DOHH2 (cell line): ENCODE results near the gene ERP27.

Experiments used
- H3F3A ChIP-seq: fragments of 200-600 bp; sonication (generic), shearing (Covaris generic); 2 replicates; pipeline ENCODE4 v1.6.0; 2016; ENCODE audit warnings: antibody characterized with exemption, mild to moderate bottlenecking; ENCODE audit not compliant: control insufficient read depth, insufficient read depth
- H3K27ac ChIP-seq: fragments of 200-600 bp; sonication (generic); 2 replicates; pipeline ENCODE4 v1.5.1; 2014; ENCODE audit warnings: low read depth, mild to moderate bottlenecking, low read length, moderate library complexity
- H3K27me3 ChIP-seq: fragments of 200-600 bp; sonication (generic); 2 replicates; pipeline ENCODE4 v1.6.1; 2014; ENCODE audit warnings: mild to moderate bottlenecking, low read length, mixed read lengths; ENCODE audit not compliant: control insufficient read depth
- H3K36me3 ChIP-seq: fragments of 200-600 bp; sonication (generic); 2 replicates; pipeline ENCODE4 v1.6.1; 2014; ENCODE audit warnings: mild to moderate bottlenecking, low read length, moderate library complexity, mixed read lengths; ENCODE audit not compliant: control insufficient read depth
- H3K4me1 ChIP-seq: fragments of 200-600 bp; sonication (generic); 2 replicates; pipeline ENCODE4 v1.6.1; 2014; ENCODE audit warnings: mild to moderate bottlenecking, low read length, mixed read lengths; ENCODE audit not compliant: control insufficient read depth
- H3K4me2 ChIP-seq: fragments of 200-600 bp; sonication (generic); 2 replicates; pipeline ENCODE4 v1.6.0; 2014; ENCODE audit warnings: mild to moderate bottlenecking, low read length, moderate library complexity
- H3K4me3 ChIP-seq: fragments of 200-600 bp; sonication (generic); 2 replicates; pipeline ENCODE4 v1.5.1; 2014; ENCODE audit warnings: mild to moderate bottlenecking, low read length, mixed read lengths
- H3K79me2 ChIP-seq: fragments of 200-600 bp; sonication (generic); 2 replicates; pipeline ENCODE4 v1.6.1; 2014; ENCODE audit warnings: mild to moderate bottlenecking, low read length, mixed read lengths; ENCODE audit not compliant: control insufficient read depth
- H3K9me2 ChIP-seq: fragments of 200-600 bp; sonication (generic); replicated peaks from 2 replicates; pipeline ENCODE4 v1.6.1; 2014; ENCODE audit warnings: mild to moderate bottlenecking, low read length, mixed read lengths; ENCODE audit not compliant: control insufficient read depth
- H3K9me3 ChIP-seq: fragments of 200-600 bp; sonication (generic); 2 replicates; pipeline ENCODE4 v1.6.1; 2014; ENCODE audit warnings: antibody characterized with exemption, low read length, mixed read lengths; ENCODE audit not compliant: control insufficient read depth, insufficient read depth
- H4K20me1 ChIP-seq: fragments of 200-600 bp; sonication (generic); 2 replicates; pipeline ENCODE4 v1.6.0; 2014; ENCODE audit warnings: low read depth, mild to moderate bottlenecking, antibody characterized with exemption, low read length, moderate library complexity; ENCODE audit not compliant: control insufficient read depth, insufficient read depth
- EZH2phosphoT487 ChIP-seq: fragments of 200-600 bp; sonication (generic); IDR thresholded peaks from 2 replicates; pipeline ENCODE4 v1.6.1; 2017; ENCODE audit warnings: borderline replicate concordance, mild to moderate bottlenecking, antibody characterized with exemption, low read length, moderate library complexity, mixed read lengths
- TF ChIP-seq, protein P1 (sequence below): fragments of 200-600 bp; sonication (generic); IDR thresholded peaks from one replicate; pipeline ENCODE4 v1.5.1; 2014; ENCODE audit warnings: antibody characterized with exemption, mild to moderate bottlenecking, low read depth, low read length; ENCODE audit not compliant: poor library complexity, severe bottlenecking

ERP27 gene

DNA sequence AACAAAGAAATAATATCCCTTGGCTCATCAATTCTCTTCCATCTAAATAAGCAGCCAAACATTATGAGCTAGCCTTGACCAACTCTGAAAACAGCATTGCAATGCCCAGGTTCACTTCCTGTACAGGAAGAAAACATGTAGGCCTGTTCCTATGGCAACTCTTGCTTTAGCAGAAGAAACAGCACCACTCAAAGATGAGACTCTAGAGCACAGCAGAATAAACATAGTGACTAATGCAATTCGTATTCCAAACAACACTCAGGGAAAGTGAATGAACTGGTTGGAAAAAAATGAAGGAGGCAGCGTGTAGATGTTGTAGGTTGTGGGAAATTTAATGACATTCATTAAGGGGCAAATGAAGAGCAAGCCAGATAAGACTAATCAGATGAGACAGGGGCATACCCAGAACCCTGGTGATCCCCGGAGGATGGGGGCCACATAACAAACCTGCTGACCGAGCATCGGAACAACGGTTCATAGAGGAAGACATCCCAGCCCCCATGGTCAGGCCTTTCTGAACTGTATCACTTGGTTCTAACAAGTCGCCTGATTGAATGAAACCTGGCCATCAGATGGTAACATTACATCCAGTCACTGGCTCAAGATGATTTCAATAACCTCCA, 14.1 kb upstream of the ERP27 start:
- peak overlapping the region; percentile 94 for H3K27ac ChIP-seq
- H4K20me1 ChIP-seq: peaks cover 4% of the 10 kb centered on the region; the same call in 1 of the 2 replicates
- H3K9me2 ChIP-seq: no peaks in the 10 kb centered on the region
- TF ChIP-seq, protein P1, sequence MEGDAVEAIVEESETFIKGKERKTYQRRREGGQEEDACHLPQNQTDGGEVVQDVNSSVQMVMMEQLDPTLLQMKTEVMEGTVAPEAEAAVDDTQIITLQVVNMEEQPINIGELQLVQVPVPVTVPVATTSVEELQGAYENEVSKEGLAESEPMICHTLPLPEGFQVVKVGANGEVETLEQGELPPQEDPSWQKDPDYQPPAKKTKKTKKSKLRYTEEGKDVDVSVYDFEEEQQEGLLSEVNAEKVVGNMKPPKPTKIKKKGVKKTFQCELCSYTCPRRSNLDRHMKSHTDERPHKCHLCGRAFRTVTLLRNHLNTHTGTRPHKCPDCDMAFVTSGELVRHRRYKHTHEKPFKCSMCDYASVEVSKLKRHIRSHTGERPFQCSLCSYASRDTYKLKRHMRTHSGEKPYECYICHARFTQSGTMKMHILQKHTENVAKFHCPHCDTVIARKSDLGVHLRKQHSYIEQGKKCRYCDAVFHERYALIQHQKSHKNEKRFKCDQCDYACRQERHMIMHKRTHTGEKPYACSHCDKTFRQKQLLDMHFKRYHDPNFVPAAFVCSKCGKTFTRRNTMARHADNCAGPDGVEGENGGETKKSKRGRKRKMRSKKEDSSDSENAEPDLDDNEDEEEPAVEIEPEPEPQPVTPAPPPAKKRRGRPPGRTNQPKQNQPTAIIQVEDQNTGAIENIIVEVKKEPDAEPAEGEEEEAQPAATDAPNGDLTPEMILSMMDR: no peak
- TF ChIP-seq EZH2phosphoT487: no peak
- H3K4me3 ChIP-seq: peak overlapping the region; percentile 60
- H3K4me2 ChIP-seq: peak overlapping the region; percentile 98
- H3K9me3 ChIP-seq: no peaks in the 10 kb centered on the region
- peaks cover 77% of the 10 kb centered on the region for H3F3A ChIP-seq
- H3K4me1 ChIP-seq: peaks cover 100% of the 10 kb centered on the region
- peaks cover 95% of the 10 kb centered on the region for H3K36me3 ChIP-seq
- H3K27me3 ChIP-seq: no peaks in the 10 kb centered on the region
- H3K79me2 ChIP-seq: peaks cover 95% of the 10 kb centered on the region

DNA sequence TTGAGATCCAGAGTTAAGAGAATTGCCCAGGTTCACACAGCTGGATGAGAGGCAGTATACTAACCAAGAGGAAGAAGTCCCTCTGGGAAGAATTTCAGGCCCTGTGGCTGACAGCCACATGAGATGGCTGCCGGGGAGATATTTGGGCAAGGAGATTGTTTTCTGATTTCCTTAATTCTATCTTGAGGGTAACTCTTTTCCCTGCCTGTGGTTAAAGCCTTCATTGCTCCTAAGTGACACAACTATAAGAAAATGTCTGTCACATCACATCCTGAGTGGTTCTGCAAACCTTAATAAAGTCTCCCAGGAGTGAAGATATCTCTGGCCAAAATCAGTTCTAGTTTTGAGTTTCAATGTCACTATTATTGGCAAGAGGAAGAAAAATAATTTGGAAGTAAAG, 13.5 kb upstream of the ERP27 start:
- H3K4me3 ChIP-seq: peak overlapping the region; percentile 60
- H3F3A ChIP-seq: peaks cover 73% of the 10 kb centered on the region
- H3K9me2 ChIP-seq: no peaks in the 10 kb centered on the region
- H3K27me3 ChIP-seq: no peaks in the 10 kb centered on the region
- H3K9me3 ChIP-seq: no peaks in the 10 kb centered on the region
- H4K20me1 ChIP-seq: peaks cover 3% of the 10 kb centered on the region; the same call in 1 of the 2 replicates
- H3K4me1 ChIP-seq: peaks cover 97% of the 10 kb centered on the region
- TF ChIP-seq, protein P1: no peak
- TF ChIP-seq EZH2phosphoT487: no peak
- peak overlapping the region; percentile 98 for H3K4me2 ChIP-seq
- peaks cover 95% of the 10 kb centered on the region for H3K79me2 ChIP-seq
- H3K36me3 ChIP-seq: peaks cover 95% of the 10 kb centered on the region
- peak overlapping the region; percentile 94 for H3K27ac ChIP-seq

DNA sequence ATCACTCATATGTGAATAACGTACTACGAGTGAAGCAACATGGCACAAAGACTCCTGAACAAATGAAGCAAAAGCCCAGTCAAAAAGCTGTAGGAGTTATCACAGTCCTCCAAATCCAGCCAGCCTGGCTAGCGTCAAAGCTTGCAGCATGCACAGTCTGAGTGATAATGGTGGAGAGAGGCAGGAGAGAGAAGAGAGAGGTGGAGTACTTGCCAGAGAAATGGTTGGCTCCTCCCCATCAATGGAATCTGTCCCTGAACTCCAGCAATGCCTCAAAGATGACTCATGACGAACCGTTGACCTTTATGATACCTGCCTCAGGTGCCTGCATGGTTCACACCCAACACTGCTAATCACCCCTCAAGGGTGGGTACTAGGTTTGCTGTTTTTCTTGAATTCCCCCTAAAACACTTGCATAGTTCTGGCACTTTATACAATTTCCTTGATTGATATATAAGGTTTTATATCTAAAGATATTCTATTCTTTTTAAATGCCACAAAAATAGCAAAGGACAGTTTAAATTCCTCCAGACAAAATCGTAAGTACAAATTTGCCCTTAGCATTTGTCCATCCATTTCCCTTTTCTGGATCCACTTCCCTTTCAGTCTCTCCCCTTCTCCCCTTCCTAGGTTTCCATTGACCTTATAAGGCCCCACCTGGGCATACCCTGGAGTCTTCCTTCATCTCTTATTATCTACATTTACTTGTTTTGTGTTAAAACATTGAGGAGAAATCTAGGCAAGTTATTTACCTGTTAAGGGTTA, 12.8 kb upstream of the ERP27 start:
- no peaks in the 10 kb centered on the region for H3K9me3 ChIP-seq
- peaks cover 93% of the 10 kb centered on the region for H3K79me2 ChIP-seq
- peaks cover 66% of the 10 kb centered on the region for H3F3A ChIP-seq
- H3K36me3 ChIP-seq: peaks cover 96% of the 10 kb centered on the region
- peak overlapping the region; percentile 94 for H3K27ac ChIP-seq
- H4K20me1 ChIP-seq: no peaks in the 10 kb centered on the region
- H3K4me3 ChIP-seq: peak overlapping the region; percentile 60
- peak overlapping the region; percentile 98 for H3K4me2 ChIP-seq
- H3K27me3 ChIP-seq: no peaks in the 10 kb centered on the region
- H3K4me1 ChIP-seq: peaks cover 90% of the 10 kb centered on the region
- H3K9me2 ChIP-seq: no peaks in the 10 kb centered on the region
- TF ChIP-seq, protein P1: no peak
- no peak for TF ChIP-seq EZH2phosphoT487
